Psoas muscle (tissue), 8 donors: ENCODE results near the gene PCK1. TPM values are rescaled to one million over a fixed set of nuclear protein-coding genes. Genes with fewer than 3 reads are reported as not detected.

ENCODE experiments used
- ATAC-seq, 4 donors: fragments of 200-7000 bp; cut with Tn5 transposase; one replicate each; pipeline ENCODE4 v1.9.1; 2020; ENCODE audit warnings: moderate library complexity in 3 of 4, mild to moderate bottlenecking in 2 of 4
- DNase-seq, 2 donors: peaks; one replicate each; pipeline ENCODE4 v3.0.0-alpha.2; 2020
- H3K27ac ChIP-seq: fragments of 200-600 bp; one replicate; pipeline ENCODE4 v1.8.0; 2022
- H3K27me3 ChIP-seq, 3 donors: fragments of 200-600 bp in 1 of 3; one replicate each; pipeline versions ENCODE4 v1.6.1 to v1.8.0; 2013 to 2022; ENCODE audit warnings: low read length in 2 of 3, mild to moderate bottlenecking in 2 of 3, moderate library complexity in 1 of 3; ENCODE audit not compliant: insufficient read depth in 3 of 3
- H3K36me3 ChIP-seq, 2 donors: fragments of 200-600 bp in 1 of 2; one replicate each; pipeline versions ENCODE4 v1.6.1 to v1.8.0; 2013 to 2022; ENCODE audit warnings: low read depth in 1 of 2, mild to moderate bottlenecking in 1 of 2, moderate library complexity in 1 of 2; ENCODE audit not compliant: insufficient read depth in 1 of 2
- H3K4me1 ChIP-seq: fragments of 200-600 bp; one replicate; pipeline ENCODE4 v1.8.0; 2022
- H3K4me3 ChIP-seq: fragments of 200-600 bp; one replicate; pipeline ENCODE4 v1.8.0; 2022; ENCODE audit warnings: mild to moderate bottlenecking
- H3K9me3 ChIP-seq: fragments of 200-600 bp; one replicate; pipeline ENCODE4 v1.8.0; 2022
- WGBS, 3 donors: extraction: QIAGEN DNeasy Blood & Tissue Kit; methylation state at CpG; one replicate each; pipeline versions ENCODE4 v1.1.6 to v1.1.7; 2013; 5-methylcytosine and 5-hydroxymethylcytosine counted together
- intact Hi-C, 2 donors: fragments of 100-400 bp; cut with DNase I; formaldehyde crosslinking; loops; one replicate each; pipeline versions ENCODE4 v1.11.0 to v1.14.2; 2022
- polyA plus RNA-seq, 3 donors: library from polyadenylated mRNA; stranded (reverse); fragments of 200-250 nt; gene quantifications; one replicate each; pipeline ENCODE4 v1.2.3, GENCODE V29; 2013
- total RNA-seq, 4 donors: library from RNA; stranded (reverse); fragmentation: NEBNext Ultra II Directional in 2 of 4; extraction: Animal tissue kit (Norgen Biotek cat#: 25700) in 2 of 4; gene quantifications; one replicate each; pipeline versions ENCODE4 v1.2.1 to v1.2.4, GENCODE V29; 2021 to 2023
- TF ChIP-seq, protein P1 (sequence below): fragments of 200-600 bp; IDR thresholded peaks from one replicate; pipeline ENCODE4 v1.8.0; 2022; ENCODE audit warnings: antibody characterized with exemption
- donor health status: healthy with polysubstance abuse.
- donor health status: DM: no; HTN: no; CAD: no; lungs with moderate emphysema.
- donor health status: Bipolar disorder and iron deficiency.
- donor health status: healthy.
- donor health status: DM: yes; HTN: yes; CAD: no.
- donor health status: DM: no; HTN: no; CAD: no.
- donor health status: DM: no; HTN: no; CAD: no.
- donor health status: DM: yes; HTN: yes; CAD: no.

PCK1 gene
- total and polyA plus RNA-seq, 7 donors, result 0.24 to 0.81 (median 0.41) TPM

DNA sequence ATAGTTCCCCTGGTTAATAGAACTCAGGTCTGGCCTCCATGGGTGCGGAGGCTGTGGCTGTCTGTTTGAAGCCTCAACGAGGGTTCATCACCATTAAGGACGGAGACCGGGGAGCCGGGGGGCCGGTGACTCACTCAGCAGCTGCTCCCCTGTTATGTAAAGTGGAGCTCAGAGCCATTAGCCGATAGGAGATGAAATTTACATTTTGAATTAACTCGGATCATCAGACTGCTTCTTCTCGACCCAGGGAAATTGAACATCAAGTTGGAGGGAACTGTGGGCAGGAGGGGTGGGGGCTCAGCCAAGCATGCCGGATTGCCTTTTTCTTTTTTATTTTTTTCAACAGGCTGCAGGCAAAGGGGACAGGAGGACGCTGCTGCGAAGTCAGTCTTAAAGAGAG, 12.3 kb downstream of the PCK1 start:
- H3K9me3 ChIP-seq, result no peaks in the 10 kb centered on the region
- no peak for DNase-seq
- no peaks in the 10 kb centered on the region for H3K36me3 ChIP-seq
- H3K4me1 ChIP-seq, result no peaks in the 10 kb centered on the region
- intact Hi-C loops, result no loop called here
- 58 to 59% (median 58%) methylated on average over 12 of the region's 12 CpGs for WGBS, 3 donors
- no peak for ATAC-seq
- no peak overlapping the region for H3K4me3 ChIP-seq
- TF ChIP-seq, protein P1, sequence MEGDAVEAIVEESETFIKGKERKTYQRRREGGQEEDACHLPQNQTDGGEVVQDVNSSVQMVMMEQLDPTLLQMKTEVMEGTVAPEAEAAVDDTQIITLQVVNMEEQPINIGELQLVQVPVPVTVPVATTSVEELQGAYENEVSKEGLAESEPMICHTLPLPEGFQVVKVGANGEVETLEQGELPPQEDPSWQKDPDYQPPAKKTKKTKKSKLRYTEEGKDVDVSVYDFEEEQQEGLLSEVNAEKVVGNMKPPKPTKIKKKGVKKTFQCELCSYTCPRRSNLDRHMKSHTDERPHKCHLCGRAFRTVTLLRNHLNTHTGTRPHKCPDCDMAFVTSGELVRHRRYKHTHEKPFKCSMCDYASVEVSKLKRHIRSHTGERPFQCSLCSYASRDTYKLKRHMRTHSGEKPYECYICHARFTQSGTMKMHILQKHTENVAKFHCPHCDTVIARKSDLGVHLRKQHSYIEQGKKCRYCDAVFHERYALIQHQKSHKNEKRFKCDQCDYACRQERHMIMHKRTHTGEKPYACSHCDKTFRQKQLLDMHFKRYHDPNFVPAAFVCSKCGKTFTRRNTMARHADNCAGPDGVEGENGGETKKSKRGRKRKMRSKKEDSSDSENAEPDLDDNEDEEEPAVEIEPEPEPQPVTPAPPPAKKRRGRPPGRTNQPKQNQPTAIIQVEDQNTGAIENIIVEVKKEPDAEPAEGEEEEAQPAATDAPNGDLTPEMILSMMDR, result no peak
- peaks cover 0 to 52% (median 11%) of the 10 kb centered on the region in 3 donors for H3K27me3 ChIP-seq
- no peak overlapping the region for H3K27ac ChIP-seq

DNA sequence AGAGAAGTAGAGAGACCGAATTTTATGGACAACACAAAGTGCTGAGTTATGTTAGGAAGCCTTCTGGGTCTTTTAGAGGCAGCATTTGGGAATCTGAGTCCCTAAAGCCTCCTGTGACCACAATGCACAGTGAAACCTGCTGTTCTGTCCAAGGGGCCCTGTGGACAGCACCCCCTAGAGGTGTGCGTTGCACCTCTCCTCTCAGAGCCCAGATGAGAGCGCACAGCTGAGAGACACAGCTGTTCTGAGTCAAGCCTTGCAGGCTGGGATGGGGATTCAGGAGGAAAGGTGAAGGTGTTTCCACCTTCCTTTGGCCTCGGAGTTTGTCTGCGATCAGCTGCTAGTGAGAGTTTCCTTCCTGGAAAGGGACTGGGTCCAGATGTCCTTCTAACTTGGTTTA, 13.0 kb downstream of the PCK1 start:
- peaks cover 0 to 53% (median 9%) of the 10 kb centered on the region in 3 donors for H3K27me3 ChIP-seq
- no peaks in the 10 kb centered on the region for H3K36me3 ChIP-seq
- H3K4me1 ChIP-seq, result no peaks in the 10 kb centered on the region
- ATAC-seq (no peak), DNase-seq (no peak)
- H3K27ac ChIP-seq, result no peak overlapping the region
- no peaks in the 10 kb centered on the region for H3K9me3 ChIP-seq
- no peak overlapping the region for H3K4me3 ChIP-seq
- TF ChIP-seq, protein P1, result no peak
- 47 to 62% (median 61%) methylated on average over 5 of the region's 5 CpGs for WGBS, 3 donors
- intact Hi-C loops, result no loop called here

DNA sequence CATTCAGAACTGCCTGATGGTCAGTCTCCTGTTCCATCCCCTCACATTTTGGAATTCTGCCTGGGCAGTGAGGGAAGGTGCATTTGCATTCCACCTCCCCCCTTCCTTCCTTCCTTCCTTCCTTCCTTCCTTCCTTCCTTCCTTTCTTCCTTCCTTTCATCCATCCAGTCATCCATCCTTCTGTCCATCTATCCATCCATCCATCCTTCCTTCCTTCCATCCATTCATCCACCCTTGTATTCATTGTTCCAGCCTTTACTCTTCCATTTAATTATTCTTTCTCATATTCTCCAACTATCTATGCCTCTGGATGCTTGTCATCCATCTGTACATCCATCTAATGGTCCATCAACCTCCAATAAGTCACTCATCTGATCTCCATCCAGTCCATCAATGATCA, 14.0 kb downstream of the PCK1 start:
- Histone ChIP-seq H3K27ac (no peak overlapping the region), H3K36me3 (no peaks in the 10 kb centered on the region), H3K4me1 (no peaks in the 10 kb centered on the region), H3K4me3 (no peak overlapping the region), H3K9me3 (no peaks in the 10 kb centered on the region), H3K27me3 (peaks cover 0 to 55% (median 11%) of the 10 kb centered on the region in 3 donors)
- no peak for DNase-seq
- no peak for ATAC-seq
- TF ChIP-seq, protein P1, result no peak
- intact Hi-C loops, result no loop called here

DNA sequence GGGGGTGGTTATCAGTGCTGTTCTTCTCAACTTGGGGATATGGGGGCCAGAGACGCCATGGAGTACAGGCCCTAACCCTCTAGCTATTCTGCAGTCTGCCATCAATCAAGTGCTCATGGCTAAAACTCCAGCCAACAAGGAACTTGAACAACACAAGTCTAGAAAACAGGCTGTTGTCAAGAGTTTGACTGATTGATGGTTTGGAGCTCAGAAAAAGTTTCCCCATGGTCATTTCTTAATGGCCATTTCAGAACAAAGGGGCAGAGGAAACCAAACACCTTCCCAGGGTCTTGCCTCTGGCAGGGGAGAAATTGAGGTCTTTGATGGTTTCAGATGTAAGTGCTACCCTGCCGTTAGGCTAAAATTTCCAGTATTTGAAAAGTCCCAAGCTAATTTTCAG, 15.1 kb downstream of the PCK1 start:
- Histone ChIP-seq H3K36me3 (no peaks in the 10 kb centered on the region), H3K27ac (no peak overlapping the region), H3K4me3 (no peak overlapping the region), H3K4me1 (no peaks in the 10 kb centered on the region), H3K27me3 (peaks cover 0 to 58% (median 10%) of the 10 kb centered on the region in 3 donors), H3K9me3 (no peaks in the 10 kb centered on the region)
- DNase-seq (no peak), ATAC-seq (no peak)
- intact Hi-C loops, result no loop called here
- TF ChIP-seq, protein P1, result no peak
- WGBS, 3 donors, result 52 to 60% (median 60%) methylated on average over 2 of the region's 2 CpGs
